ENCODE measurements around the gene STAB2.

Gene STAB2

DNA sequence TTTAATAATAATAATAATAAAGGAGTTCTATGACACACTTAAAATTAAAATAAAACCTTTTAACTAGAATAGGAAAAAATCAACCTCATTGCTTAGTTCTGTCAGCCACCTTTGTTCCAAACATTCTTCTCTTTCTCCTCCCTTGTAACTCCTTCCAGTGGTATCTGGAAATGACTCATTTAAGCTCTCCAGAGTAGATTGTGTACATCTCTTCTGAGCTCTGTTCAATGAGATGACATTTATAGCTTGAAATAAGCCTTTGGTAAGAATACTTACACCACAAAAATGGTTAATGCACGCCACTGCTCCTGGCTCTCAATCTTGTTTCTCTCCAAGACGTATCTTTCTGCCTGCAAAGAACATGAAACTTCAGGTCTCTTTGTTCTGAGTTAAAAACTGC is 70.3 kb downstream of the STAB2 start:
- H3K4me2 ChIP-seq (ENCODE audit: low read depth, low read length, poor library complexity, severe bottlenecking): no peak overlapping the region
- H3K36me3 ChIP-seq (ENCODE audit: low read length): no peaks in the 10 kb centered on the region
- no peak overlapping the region for H2AFZ ChIP-seq (ENCODE audit: low read depth, low read length, severe bottlenecking)
- H3F3A ChIP-seq (ENCODE audit: insufficient read depth): no peaks in the 10 kb centered on the region
- H3K79me2 ChIP-seq (ENCODE audit: insufficient read depth, low read length): no peaks in the 10 kb centered on the region
- no peaks in the 10 kb centered on the region for H3K27me3 ChIP-seq (ENCODE audit: low read length)
- no peaks in the 10 kb centered on the region for H3K9me2 ChIP-seq (replicated peaks; ENCODE audit: insufficient read depth, low read length)
- H3K4me3 ChIP-seq (ENCODE audit: insufficient read depth, low read length, poor library complexity, severe bottlenecking): no peak overlapping the region
- H3K9me3 ChIP-seq (ENCODE audit: insufficient read depth, low read length): no peaks in the 10 kb centered on the region
- H3K9ac ChIP-seq (ENCODE audit: low read length): no peak overlapping the region
- TF ChIP-seq, protein P1, sequence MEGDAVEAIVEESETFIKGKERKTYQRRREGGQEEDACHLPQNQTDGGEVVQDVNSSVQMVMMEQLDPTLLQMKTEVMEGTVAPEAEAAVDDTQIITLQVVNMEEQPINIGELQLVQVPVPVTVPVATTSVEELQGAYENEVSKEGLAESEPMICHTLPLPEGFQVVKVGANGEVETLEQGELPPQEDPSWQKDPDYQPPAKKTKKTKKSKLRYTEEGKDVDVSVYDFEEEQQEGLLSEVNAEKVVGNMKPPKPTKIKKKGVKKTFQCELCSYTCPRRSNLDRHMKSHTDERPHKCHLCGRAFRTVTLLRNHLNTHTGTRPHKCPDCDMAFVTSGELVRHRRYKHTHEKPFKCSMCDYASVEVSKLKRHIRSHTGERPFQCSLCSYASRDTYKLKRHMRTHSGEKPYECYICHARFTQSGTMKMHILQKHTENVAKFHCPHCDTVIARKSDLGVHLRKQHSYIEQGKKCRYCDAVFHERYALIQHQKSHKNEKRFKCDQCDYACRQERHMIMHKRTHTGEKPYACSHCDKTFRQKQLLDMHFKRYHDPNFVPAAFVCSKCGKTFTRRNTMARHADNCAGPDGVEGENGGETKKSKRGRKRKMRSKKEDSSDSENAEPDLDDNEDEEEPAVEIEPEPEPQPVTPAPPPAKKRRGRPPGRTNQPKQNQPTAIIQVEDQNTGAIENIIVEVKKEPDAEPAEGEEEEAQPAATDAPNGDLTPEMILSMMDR (IDR thresholded peaks at IDR 0.05; ENCODE audit: insufficient read depth, low read length, poor library complexity, severe bottlenecking): no peak
- TF ChIP-seq EZH2phosphoT487 (conservative IDR thresholded peaks at IDR 0.05; ENCODE audit: low read length): no peak
- H4K20me1 ChIP-seq (ENCODE audit: low read depth, low read length): no peaks in the 10 kb centered on the region
- H3K27ac ChIP-seq (ENCODE audit: low read depth, low read length): no peak overlapping the region

DNA sequence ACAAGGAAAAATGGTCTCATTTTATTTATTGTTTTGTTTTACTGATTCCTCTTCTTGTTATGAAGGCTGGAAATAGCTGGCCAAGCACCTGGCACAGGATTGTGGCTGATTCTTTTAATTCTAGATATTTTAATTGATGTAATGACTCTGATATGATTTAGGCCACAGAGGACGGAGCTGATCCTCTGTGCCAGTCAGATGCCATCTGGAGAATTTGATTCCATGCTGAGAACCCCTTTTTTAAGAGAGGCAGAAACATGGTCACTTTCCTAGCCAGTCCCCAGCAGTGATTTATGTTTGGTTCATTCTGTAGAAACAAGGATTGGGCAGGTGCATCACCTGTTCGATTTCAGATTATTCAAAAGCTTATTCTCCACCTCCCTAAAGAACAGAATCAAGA is 77.6 kb downstream of the STAB2 start:
- no peaks in the 10 kb centered on the region for H3K9me2 ChIP-seq (replicated peaks; ENCODE audit: insufficient read depth, low read length)
- no peaks in the 10 kb centered on the region for H3K27me3 ChIP-seq (ENCODE audit: low read length)
- H3K27ac ChIP-seq (ENCODE audit: low read depth, low read length): no peak overlapping the region
- no peak overlapping the region for H2AFZ ChIP-seq (ENCODE audit: low read depth, low read length, severe bottlenecking)
- H3K9me3 ChIP-seq (ENCODE audit: insufficient read depth, low read length): no peaks in the 10 kb centered on the region
- no peak overlapping the region for H3K4me2 ChIP-seq (ENCODE audit: low read depth, low read length, poor library complexity, severe bottlenecking)
- no peaks in the 10 kb centered on the region for H3F3A ChIP-seq (ENCODE audit: insufficient read depth)
- no peak overlapping the region for H3K4me3 ChIP-seq (ENCODE audit: insufficient read depth, low read length, poor library complexity, severe bottlenecking)
- TF ChIP-seq EZH2phosphoT487 (conservative IDR thresholded peaks at IDR 0.05; ENCODE audit: low read length): no peak
- TF ChIP-seq, protein P1 (IDR thresholded peaks at IDR 0.05; ENCODE audit: insufficient read depth, low read length, poor library complexity, severe bottlenecking): no peak
- no peaks in the 10 kb centered on the region for H3K79me2 ChIP-seq (ENCODE audit: insufficient read depth, low read length)
- no peaks in the 10 kb centered on the region for H3K36me3 ChIP-seq (ENCODE audit: low read length)
- no peak overlapping the region for H3K9ac ChIP-seq (ENCODE audit: low read length)
- H4K20me1 ChIP-seq (ENCODE audit: low read depth, low read length): no peaks in the 10 kb centered on the region

DNA sequence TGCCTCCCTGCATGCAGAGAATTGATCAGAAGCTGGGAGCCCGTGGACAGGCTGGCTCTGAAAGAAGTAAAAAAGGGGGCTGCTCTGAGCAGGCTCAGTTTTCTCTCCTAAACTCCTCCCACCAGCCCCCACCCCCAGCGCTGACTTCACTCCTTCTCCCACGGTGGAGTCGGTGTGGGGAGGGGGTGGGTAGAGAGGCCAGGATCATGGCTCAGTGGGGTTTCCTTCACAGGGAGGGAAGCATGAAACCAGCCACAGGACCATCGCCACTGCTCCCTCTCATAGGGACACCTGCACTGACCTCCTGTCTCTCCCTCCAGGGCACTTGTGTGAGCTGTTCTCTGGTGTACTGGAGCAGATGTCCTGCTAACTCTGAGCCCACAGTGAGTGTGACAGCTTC is 78.9 kb downstream of the STAB2 start:
- no peaks in the 10 kb centered on the region for H3K36me3 ChIP-seq (ENCODE audit: low read length)
- no peak overlapping the region for H3K9ac ChIP-seq (ENCODE audit: low read length)
- no peak overlapping the region for H3K4me2 ChIP-seq (ENCODE audit: low read depth, low read length, poor library complexity, severe bottlenecking)
- no peaks in the 10 kb centered on the region for H3K9me3 ChIP-seq (ENCODE audit: insufficient read depth, low read length)
- H3K27me3 ChIP-seq (ENCODE audit: low read length): no peaks in the 10 kb centered on the region
- no peaks in the 10 kb centered on the region for H3F3A ChIP-seq (ENCODE audit: insufficient read depth)
- TF ChIP-seq, protein P1 (IDR thresholded peaks at IDR 0.05; ENCODE audit: insufficient read depth, low read length, poor library complexity, severe bottlenecking): no peak
- no peak for TF ChIP-seq EZH2phosphoT487 (conservative IDR thresholded peaks at IDR 0.05; ENCODE audit: low read length)
- no peaks in the 10 kb centered on the region for H4K20me1 ChIP-seq (ENCODE audit: low read depth, low read length)
- H3K79me2 ChIP-seq (ENCODE audit: insufficient read depth, low read length): no peaks in the 10 kb centered on the region
- H3K9me2 ChIP-seq (replicated peaks; ENCODE audit: insufficient read depth, low read length): no peaks in the 10 kb centered on the region
- H2AFZ ChIP-seq (ENCODE audit: low read depth, low read length, severe bottlenecking): no peak overlapping the region
- no peak overlapping the region for H3K27ac ChIP-seq (ENCODE audit: low read depth, low read length)
- no peak overlapping the region for H3K4me3 ChIP-seq (ENCODE audit: insufficient read depth, low read length, poor library complexity, severe bottlenecking)

All from SU-DHL-6 (cell line).